Stimulated activated CD8-positive, alpha-beta memory T cell treated with anti-CD3 and anti-CD28 coated beads, Interleukin-4, amount 100 ng/mL, for 1 hour (primary cell): ENCODE results near the gene ELL3.
"Not testable (repeated sequence)": the region's sequence is repeated elsewhere in the genome, so short reads cannot be mapped to it uniquely, and the experiment has no call there.

ENCODE experiments used
- DNase-seq, 2 donors: peaks; one replicate each; pipeline ENCODE4 v3.0.0-alpha.2; 2020; ENCODE audit warnings: low read depth in 2 of 2, low spot score in 1 of 2

Gene ELL3

GRCh38 chr15:43728053-43728725, 48.6 kb downstream of the ELL3 start:
- not testable (repeated sequence) for DNase-seq

- not testable (repeated sequence) for DNase-seq
Observed at GRCh38 chr15:43726306-43726705, 50.5 kb downstream of the ELL3 start.

GRCh38 chr15:43723151-43723550, 53.6 kb downstream of the ELL3 start:
- DNase-seq = no peak
